Rectal smooth muscle tissue (tissue), 1 donor: ENCODE results near the gene PSG11.
"Not testable (repeated sequence)": the region's sequence is repeated elsewhere in the genome, so short reads cannot be mapped to it uniquely, and the experiment has no call there.

Experiments
- H3K27ac ChIP-seq: one replicate; pipeline ENCODE4 v1.7.0; 2013; ENCODE audit warnings: low read depth, low read length, inconsistent platforms
- H3K27me3 ChIP-seq: one replicate; pipeline ENCODE4 v1.7.0; 2013; ENCODE audit warnings: low read length; ENCODE audit not compliant: control insufficient read depth, insufficient read depth
- H3K36me3 ChIP-seq: one replicate; pipeline ENCODE4 v1.7.0; 2013; ENCODE audit warnings: low read length; ENCODE audit not compliant: control insufficient read depth, insufficient read depth
- H3K4me1 ChIP-seq: one replicate; pipeline ENCODE4 v1.7.0; 2013; ENCODE audit warnings: low read length; ENCODE audit not compliant: control insufficient read depth, insufficient read depth
- H3K4me3 ChIP-seq: one replicate; pipeline ENCODE4 v1.7.0; 2013; ENCODE audit warnings: low read length
- H3K9ac ChIP-seq: one replicate; pipeline ENCODE4 v1.7.0; 2013; ENCODE audit warnings: low read length

PSG11 gene

DNA sequence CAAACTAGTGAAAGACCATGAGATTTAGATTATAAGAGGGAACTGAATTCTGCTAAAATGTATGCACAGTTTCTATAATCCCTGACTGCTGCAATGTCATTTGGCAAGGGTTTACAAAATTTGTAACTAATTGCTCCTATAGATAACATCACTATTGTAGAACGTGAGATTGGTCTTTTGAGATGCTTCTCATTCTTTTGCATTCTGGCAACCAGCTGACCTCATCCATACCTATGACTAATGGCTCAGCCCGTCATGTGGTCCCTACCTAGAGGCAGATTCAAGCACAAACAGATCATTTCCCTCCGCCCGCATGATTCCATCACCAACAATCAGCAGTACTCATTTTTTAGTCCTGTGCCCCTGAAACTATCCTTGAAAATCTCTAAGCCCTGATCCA is 4.2 kb downstream of the PSG11 start:
- H3K4me1 ChIP-seq, H3K27me3 ChIP-seq, H3K36me3 ChIP-seq, H3K4me3 ChIP-seq, H3K9ac ChIP-seq, H3K27ac ChIP-seq: not testable (repeated sequence)

DNA sequence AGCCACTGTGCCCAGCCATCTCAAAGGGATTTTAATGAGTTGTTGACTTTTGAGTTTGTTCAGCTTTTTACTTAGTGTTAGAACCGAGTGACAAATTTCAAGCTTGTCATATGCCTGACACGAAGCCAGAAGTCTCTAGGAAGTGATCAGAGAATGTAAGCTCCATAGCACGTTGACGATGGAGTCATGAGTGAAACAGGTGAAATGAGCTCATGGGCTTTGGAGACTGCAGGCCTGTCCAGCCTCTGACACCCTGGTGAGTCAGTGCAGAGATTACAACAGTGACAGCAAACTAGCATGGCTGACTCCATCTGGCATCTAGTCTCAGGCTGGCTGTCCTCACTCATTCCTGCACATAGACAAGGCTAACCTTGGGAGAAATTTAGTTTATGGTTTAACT is 4.6 kb downstream of the PSG11 start:
- not testable (repeated sequence) for H3K27me3 ChIP-seq, H3K9ac ChIP-seq, H3K4me1 ChIP-seq, H3K4me3 ChIP-seq, H3K36me3 ChIP-seq, H3K27ac ChIP-seq

- not testable (repeated sequence) for H3K27me3 ChIP-seq, H3K27ac ChIP-seq, H3K4me3 ChIP-seq, H3K36me3 ChIP-seq, H3K9ac ChIP-seq, H3K4me1 ChIP-seq
These were observed 6.7 kb downstream of the PSG11 start for GRCh38 chr19:43019588-43019987.

GRCh38 chr19:43005841-43006240 is 20.4 kb downstream of the PSG11 start:
- not testable (repeated sequence) for H3K9ac ChIP-seq, H3K4me1 ChIP-seq, H3K27ac ChIP-seq, H3K36me3 ChIP-seq, H3K4me3 ChIP-seq, H3K27me3 ChIP-seq

DNA sequence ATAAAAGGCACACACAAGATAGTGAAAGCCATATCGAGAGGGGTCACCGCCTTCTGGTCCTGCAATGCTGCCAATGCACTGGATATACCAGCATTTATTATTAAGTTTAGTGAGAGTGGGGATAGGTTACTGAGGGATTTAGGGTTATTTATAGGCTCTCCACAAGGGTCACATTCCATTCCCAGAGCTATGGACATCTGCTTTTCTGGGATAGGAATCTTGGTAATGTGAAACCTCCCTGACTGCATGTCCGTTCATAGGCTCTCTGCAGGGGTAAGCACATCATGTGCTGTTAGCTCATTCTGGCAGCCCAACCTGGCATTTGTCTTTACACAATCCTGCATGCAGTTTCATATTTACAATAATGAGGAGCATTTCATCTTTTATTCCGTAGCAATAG is 21.4 kb downstream of the PSG11 start:
- H3K27ac ChIP-seq: not testable (repeated sequence)

GRCh38 chr19:43003634-43004033 is 22.6 kb downstream of the PSG11 start:
- H3K4me3 ChIP-seq, H3K27ac ChIP-seq, H3K36me3 ChIP-seq, H3K27me3 ChIP-seq, H3K9ac ChIP-seq, H3K4me1 ChIP-seq: not testable (repeated sequence)

More for the DNA sequence above, 21.4 kb downstream of the PSG11 start:
- H3K9ac ChIP-seq, H3K4me1 ChIP-seq, H3K36me3 ChIP-seq, H3K27me3 ChIP-seq, H3K4me3 ChIP-seq: not testable (repeated sequence)

DNA sequence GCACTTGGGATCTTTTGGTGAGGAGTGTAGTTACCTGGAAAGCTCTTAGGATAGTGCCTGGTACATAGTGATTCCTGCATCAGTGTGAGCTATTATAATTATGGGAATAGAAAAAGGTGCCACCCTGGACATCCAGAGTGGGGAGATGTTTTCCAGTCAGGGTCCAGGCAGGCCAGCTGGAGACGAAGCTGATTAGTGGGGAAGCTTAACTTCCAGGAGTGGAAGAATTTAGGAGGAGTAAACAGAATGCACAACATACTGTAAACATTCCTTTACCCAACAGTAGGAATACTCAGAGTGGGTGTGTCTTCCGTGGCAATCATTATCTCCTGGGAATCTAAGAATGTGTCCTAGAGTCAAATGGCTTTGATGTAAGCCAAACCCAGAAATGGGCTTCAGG is 23.3 kb downstream of the PSG11 start:
- H3K4me3 ChIP-seq, H3K4me1 ChIP-seq, H3K27me3 ChIP-seq, H3K9ac ChIP-seq, H3K36me3 ChIP-seq, H3K27ac ChIP-seq: not testable (repeated sequence)

DNA sequence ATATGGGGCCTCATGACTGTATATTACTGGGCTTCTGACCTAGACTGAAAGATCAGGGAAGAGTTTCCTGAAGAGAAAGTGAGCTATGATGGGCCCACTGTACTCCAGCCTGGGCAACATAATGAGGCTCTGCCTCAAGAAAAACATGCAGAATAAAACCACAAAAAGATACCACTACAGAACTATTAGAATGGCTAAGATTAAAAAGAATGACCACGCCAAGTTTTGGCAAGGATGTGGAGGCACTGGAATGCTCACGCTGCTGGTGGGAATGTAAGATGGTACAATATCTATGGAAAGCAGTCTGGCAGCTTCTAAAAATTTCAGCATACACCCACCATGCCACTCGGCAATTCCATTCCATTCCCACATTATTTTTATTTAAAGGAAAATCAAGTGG is 30.1 kb downstream of the PSG11 start:
- not testable (repeated sequence) for H3K9ac ChIP-seq, H3K4me3 ChIP-seq, H3K27ac ChIP-seq, H3K27me3 ChIP-seq, H3K4me1 ChIP-seq, H3K36me3 ChIP-seq

DNA sequence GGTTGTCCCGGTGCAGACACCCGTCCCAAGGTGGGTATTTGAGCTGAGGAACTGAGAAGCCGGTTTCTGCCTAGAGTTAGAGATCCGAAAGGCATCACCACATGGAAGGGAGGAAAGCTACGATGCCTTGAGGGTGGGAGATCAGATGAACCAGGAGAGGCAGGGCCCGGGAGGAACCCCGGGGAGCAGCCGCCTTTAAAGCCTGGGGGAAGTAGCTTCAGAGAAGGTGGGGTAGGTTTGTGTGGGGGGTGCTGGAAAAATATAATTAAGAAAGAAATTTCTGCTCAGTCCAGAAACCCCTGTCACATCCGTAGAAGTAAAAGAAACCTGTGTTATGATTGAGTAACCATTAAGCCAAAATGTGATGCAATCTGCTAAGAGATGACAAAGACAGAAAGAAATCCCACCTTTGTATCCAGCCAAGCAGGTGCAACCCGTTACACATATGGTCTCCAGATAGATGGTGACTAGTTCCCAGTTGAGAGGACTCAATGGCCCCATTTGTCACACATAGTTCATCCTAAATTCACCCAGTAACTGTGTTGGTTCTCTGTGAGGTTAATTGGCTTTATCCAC is 34.2 kb downstream of the PSG11 start:
- not testable (repeated sequence) for H3K4me1 ChIP-seq, H3K4me3 ChIP-seq, H3K27me3 ChIP-seq, H3K36me3 ChIP-seq, H3K27ac ChIP-seq, H3K9ac ChIP-seq

GRCh38 chr19:42989851-42990250 is 36.4 kb downstream of the PSG11 start:
- no peak overlapping the region for H3K4me3 ChIP-seq
- H3K27ac ChIP-seq: no peak overlapping the region
- H3K9ac ChIP-seq: no peak overlapping the region
- no peaks in the 10 kb centered on the region for H3K36me3 ChIP-seq
- H3K27me3 ChIP-seq: no peaks in the 10 kb centered on the region
- no peaks in the 10 kb centered on the region for H3K4me1 ChIP-seq

- not testable (repeated sequence) for H3K27me3 ChIP-seq, H3K9ac ChIP-seq, H3K36me3 ChIP-seq, H3K27ac ChIP-seq, H3K4me3 ChIP-seq, H3K4me1 ChIP-seq
These were observed 37.1 kb downstream of the PSG11 start for GRCh38 chr19:42989186-42989585.

GRCh38 chr19:42988206-42988605 is 38.1 kb downstream of the PSG11 start:
- not testable (repeated sequence) for H3K36me3 ChIP-seq, H3K27me3 ChIP-seq, H3K4me3 ChIP-seq, H3K9ac ChIP-seq, H3K27ac ChIP-seq, H3K4me1 ChIP-seq

- Histone ChIP-seq H3K9ac (no peak overlapping the region), H3K27me3 (no peaks in the 10 kb centered on the region), H3K4me1 (no peaks in the 10 kb centered on the region), H3K27ac (no peak overlapping the region), H3K36me3 (no peaks in the 10 kb centered on the region), H3K4me3 (no peak overlapping the region)
These were observed 40.7 kb downstream of the PSG11 start for GRCh38 chr19:42985588-42985987.

DNA sequence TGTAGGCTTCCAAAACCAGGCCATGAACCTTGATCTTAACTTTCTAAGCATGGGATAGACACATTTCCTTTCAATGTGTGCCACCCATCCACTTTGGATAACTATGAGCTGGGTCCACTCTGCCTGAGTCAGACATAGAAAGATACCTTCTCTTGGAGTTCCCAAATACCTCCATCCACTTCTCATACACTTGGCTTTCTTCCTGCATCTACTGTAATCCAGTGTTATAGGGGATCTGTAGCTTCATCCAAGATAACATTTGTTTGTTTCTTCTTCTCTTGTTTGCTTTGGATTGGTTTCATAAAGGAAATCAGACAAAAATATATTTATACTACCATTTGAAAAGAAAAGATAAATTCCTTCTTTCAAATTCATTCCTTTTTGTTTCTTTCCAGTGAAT is 44.2 kb downstream of the PSG11 start:
- H3K27ac ChIP-seq, H3K4me1 ChIP-seq, H3K9ac ChIP-seq, H3K36me3 ChIP-seq, H3K4me3 ChIP-seq, H3K27me3 ChIP-seq: not testable (repeated sequence)
